HL-60 (cell line): ENCODE results near the gene ELP4.

ENCODE experiments used
- POLR2AphosphoS5 ChIP-seq: IDR thresholded peaks from 2 replicates; pipeline ENCODE4 v1.6.1; 2012; ENCODE audit warnings: low read depth
- TF ChIP-seq, protein P1 (sequence below): IDR thresholded peaks from one replicate; pipeline ENCODE4 v1.5.1; 2011; ENCODE audit warnings: low read length, control low read depth, inconsistent platforms; ENCODE audit not compliant: insufficient read depth

GRCh38 chr11:31687256-31687655 lies 177.7 kb downstream of the ELP4 start:
- TF ChIP-seq, protein P1, sequence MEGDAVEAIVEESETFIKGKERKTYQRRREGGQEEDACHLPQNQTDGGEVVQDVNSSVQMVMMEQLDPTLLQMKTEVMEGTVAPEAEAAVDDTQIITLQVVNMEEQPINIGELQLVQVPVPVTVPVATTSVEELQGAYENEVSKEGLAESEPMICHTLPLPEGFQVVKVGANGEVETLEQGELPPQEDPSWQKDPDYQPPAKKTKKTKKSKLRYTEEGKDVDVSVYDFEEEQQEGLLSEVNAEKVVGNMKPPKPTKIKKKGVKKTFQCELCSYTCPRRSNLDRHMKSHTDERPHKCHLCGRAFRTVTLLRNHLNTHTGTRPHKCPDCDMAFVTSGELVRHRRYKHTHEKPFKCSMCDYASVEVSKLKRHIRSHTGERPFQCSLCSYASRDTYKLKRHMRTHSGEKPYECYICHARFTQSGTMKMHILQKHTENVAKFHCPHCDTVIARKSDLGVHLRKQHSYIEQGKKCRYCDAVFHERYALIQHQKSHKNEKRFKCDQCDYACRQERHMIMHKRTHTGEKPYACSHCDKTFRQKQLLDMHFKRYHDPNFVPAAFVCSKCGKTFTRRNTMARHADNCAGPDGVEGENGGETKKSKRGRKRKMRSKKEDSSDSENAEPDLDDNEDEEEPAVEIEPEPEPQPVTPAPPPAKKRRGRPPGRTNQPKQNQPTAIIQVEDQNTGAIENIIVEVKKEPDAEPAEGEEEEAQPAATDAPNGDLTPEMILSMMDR = no peak
- TF ChIP-seq POLR2AphosphoS5 = no peak
